Left lobe of liver (tissue), 2 donors: ENCODE data around the gene CA10. TPM values are rescaled to one million over a fixed set of nuclear protein-coding genes. Genes with fewer than 3 reads are reported as not detected.

Experiments used
- ATAC-seq: fragments of 200-7000 bp; cut with Tn5 transposase; one replicate; pipeline ENCODE4 v1.9.1; 2020; ENCODE audit warnings: mild to moderate bottlenecking, moderate library complexity
- DNase-seq: peaks from one replicate; pipeline ENCODE4 v3.0.0-alpha.2; 2020; ENCODE audit warnings: low spot score
- total RNA-seq: library from RNA; stranded (reverse); gene quantifications from one replicate; pipeline ENCODE4 v1.2.1, GENCODE V29; 2021
- donor health status: DM: no; HTN: no; CAD: no; lungs with moderate emphysema.
- donor health status: DM: no; HTN: yes; CAD: no.

The CA10 gene
- total RNA-seq, 1 donor from 2014 or later: not detected

GRCh38 chr17:51734976-51735375, 423.5 kb downstream of the CA10 start:
- DNase-seq: no peak
- no peak for ATAC-seq

- ATAC-seq (no peak), DNase-seq (no peak)
Observed at GRCh38 chr17:51734462-51734861, 424.1 kb downstream of the CA10 start.

- no peak for DNase-seq
- no peak for ATAC-seq
Observed at GRCh38 chr17:51733166-51733565, 425.3 kb downstream of the CA10 start.

- DNase-seq (no peak), ATAC-seq (no peak)
Observed at GRCh38 chr17:51731941-51732722, 426.4 kb downstream of the CA10 start.

GRCh38 chr17:51730303-51731050, 428.0 kb downstream of the CA10 start:
- DNase-seq (no peak), ATAC-seq (no peak)

- no peak for ATAC-seq
Observed at GRCh38 chr17:51725185-51725584, 433.3 kb downstream of the CA10 start.

GRCh38 chr17:51724043-51724580, 434.4 kb downstream of the CA10 start:
- ATAC-seq (no peak), DNase-seq (no peak)

More at GRCh38 chr17:51725185-51725584, 433.3 kb downstream of the CA10 start:
- DNase-seq: no peak

GRCh38 chr17:51722994-51723393, 435.5 kb downstream of the CA10 start:
- ATAC-seq: no peak

GRCh38 chr17:51721730-51722129, 436.8 kb downstream of the CA10 start:
- ATAC-seq (no peak), DNase-seq (no peak)

More at GRCh38 chr17:51722994-51723393, 435.5 kb downstream of the CA10 start:
- no peak for DNase-seq

- DNase-seq: no peak
Observed at GRCh38 chr17:51720439-51720838, 438.1 kb downstream of the CA10 start.

GRCh38 chr17:51718983-51719382, 439.5 kb downstream of the CA10 start:
- DNase-seq (no peak), ATAC-seq (no peak)

More at GRCh38 chr17:51720439-51720838, 438.1 kb downstream of the CA10 start:
- ATAC-seq: no peak

GRCh38 chr17:51711581-51711980, 446.9 kb downstream of the CA10 start:
- DNase-seq (no peak), ATAC-seq (no peak)

- peak; percentile 64 for ATAC-seq
- DNase-seq: no peak
Observed at GRCh38 chr17:51710634-51710979, 447.9 kb downstream of the CA10 start.

GRCh38 chr17:51709694-51710633, 448.6 kb downstream of the CA10 start:
- DNase-seq (no peak), ATAC-seq (peak; percentile 77)

GRCh38 chr17:51707216-51707615, 451.3 kb downstream of the CA10 start:
- ATAC-seq (no peak), DNase-seq (no peak)

- ATAC-seq (no peak), DNase-seq (no peak)
Observed at GRCh38 chr17:51706093-51706492, 452.4 kb downstream of the CA10 start.

GRCh38 chr17:51703361-51704341, 454.9 kb downstream of the CA10 start:
- ATAC-seq (peak; percentile 80), DNase-seq (peak; percentile 81)

GRCh38 chr17:51702963-51703360, 455.6 kb downstream of the CA10 start:
- no peak for DNase-seq
- ATAC-seq: peak; percentile 61

- ATAC-seq: no peak
- no peak for DNase-seq
Observed at GRCh38 chr17:51701501-51701900, 457.0 kb downstream of the CA10 start.
